ENCODE measurements around the gene CARS2. TPM values are rescaled to one million over a fixed set of nuclear protein-coding genes. Genes with fewer than 3 reads are reported as not detected.
A peak's percentile ranks its signal among the peaks of the same experiment; 100 is the strongest.

The CARS2 gene
- total RNA-seq, 1 experiment from 2014 or later, result 41.9 TPM

DNA sequence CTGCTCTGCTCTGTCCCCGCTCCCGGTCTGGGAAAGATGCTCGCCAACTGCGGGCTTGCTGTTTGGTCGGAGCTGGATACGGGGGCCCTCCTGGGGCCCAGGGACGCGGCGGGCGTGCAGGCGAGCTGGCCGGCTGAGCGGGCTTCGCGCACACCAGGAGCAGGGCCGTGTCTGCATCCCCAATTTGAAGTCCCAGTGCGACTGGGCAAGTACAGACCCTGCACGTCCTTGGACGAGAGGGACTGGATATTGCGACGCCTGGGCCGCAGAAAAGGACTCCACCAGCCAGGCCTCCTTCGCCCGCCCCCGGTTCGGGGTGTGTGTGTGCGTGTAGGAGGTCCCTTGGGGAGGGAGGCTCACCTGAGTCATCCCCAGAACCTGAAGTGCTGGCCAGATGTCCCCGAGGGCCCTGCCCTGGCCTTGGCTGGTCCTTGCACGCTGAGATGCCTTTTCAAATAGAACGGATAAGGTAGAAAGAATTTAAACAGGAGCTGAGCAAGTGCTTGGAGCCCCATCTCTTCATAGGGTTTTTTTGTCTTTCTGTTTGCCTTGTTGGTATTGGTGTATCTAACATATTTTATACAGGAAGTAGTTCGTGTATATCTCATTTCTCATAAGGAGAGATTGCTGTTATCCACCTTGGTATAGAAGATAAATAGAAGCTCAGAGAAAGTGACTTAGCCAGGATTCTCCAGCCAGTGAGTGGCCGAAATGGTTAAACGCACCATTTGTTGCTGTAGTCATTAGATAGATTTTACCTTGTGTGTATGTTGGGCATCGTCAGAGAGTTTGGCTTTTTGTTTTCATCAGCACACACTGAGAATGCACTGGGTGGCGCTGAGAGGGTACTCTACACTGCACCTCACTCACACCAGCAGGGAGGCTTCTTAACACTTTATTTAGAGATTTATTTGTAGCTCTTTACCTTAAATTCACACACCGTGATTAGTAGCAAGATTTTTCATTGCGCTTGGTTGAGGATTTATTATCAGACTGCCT, 89.5 kb downstream of the CARS2 start:
- Histone ChIP-seq H3T11ph (ENCODE audit: low read length) (no peak overlapping the region), H3K4ac (ENCODE audit: low read depth, low read length) (no peak overlapping the region), H3K18ac (ENCODE audit: insufficient read length, low read depth, low read length) (no peak overlapping the region), H2BK12ac (ENCODE audit: insufficient read length, low read depth, low read length) (no peak overlapping the region), H2AK5ac (ENCODE audit: insufficient read length, low read length) (no peak overlapping the region), H3K27me3 (ENCODE audit: insufficient read depth, low read length) (no peaks in the 10 kb centered on the region), H3K4me1 (ENCODE audit: insufficient read depth, low read length) (no peaks in the 10 kb centered on the region), H3K23ac (ENCODE audit: insufficient read length, low read depth, low read length) (no peak overlapping the region), H2AFZ (ENCODE audit: low read length) (no peak overlapping the region), H2BK5ac (ENCODE audit: insufficient read length, low read length) (no peak overlapping the region), H3K9ac (ENCODE audit: extremely low read depth, insufficient read length, low read length) (peak overlapping the region; percentile 56), H4K8ac (replicated peaks; ENCODE audit: insufficient read length, low read depth, low read length) (no peak overlapping the region), H3K27ac (ENCODE audit: insufficient read length, low read depth, low read length) (no peak overlapping the region), H3K23me2 (ENCODE audit: insufficient read length, low read depth, low read length, poor library complexity, severe bottlenecking) (peaks cover 6% of the 10 kb centered on the region), H3K9me3 (ENCODE audit: control insufficient read depth, low read depth, low read length) (no peaks in the 10 kb centered on the region), H3K14ac (ENCODE audit: insufficient read depth, low read length) (peak overlapping the region; percentile 27; the same call in 1 of the 2 replicates), H3K56ac (ENCODE audit: insufficient read length, low read depth, low read length) (no peak overlapping the region), H4K5ac (ENCODE audit: insufficient read length, low read depth, low read length) (no peak overlapping the region), H4K91ac (ENCODE audit: insufficient read length, low read depth, low read length) (no peak overlapping the region), H2BK120ac (ENCODE audit: low read depth, low read length, poor library complexity, severe bottlenecking) (no peak overlapping the region), H2BK20ac (ENCODE audit: low read depth, low read length, poor library complexity, severe bottlenecking) (no peak overlapping the region), H4K20me1 (ENCODE audit: control insufficient read depth, insufficient read depth, insufficient read length) (peaks cover 2% of the 10 kb centered on the region), H3K79me1 (ENCODE audit: insufficient read depth, low read depth, low read length, poor library complexity, severe bottlenecking) (no peaks in the 10 kb centered on the region), H3K4me2 (ENCODE audit: insufficient read depth, insufficient read length, low read length) (peak overlapping the region; percentile 58), H3K79me2 (ENCODE audit: insufficient read depth, low read length) (peaks cover 25% of the 10 kb centered on the region; the same call in 1 of the 2 replicates), H2BK15ac (ENCODE audit: low read depth, low read length) (no peak overlapping the region)
- no peak for DNase-seq
- Mint-ChIP-seq H3K27me3 (ENCODE audit: low read depth) (peaks cover 36% of the 10 kb centered on the region), H3K4me3 (peak overlapping the region; percentile 86 to 91), H3K4me1 (peaks cover 29 to 34% of the 10 kb centered on the region in 2 experiments), H3K27ac (peak overlapping the region in 1 of 3 experiments; percentile 80; a peak in 1 of 7 replicates), H3K36me3 (ENCODE audit: insufficient read depth in 1 of 3, low read depth in 3 of 3) (peaks cover 0 to 2% (median 2%) of the 10 kb centered on the region in 3 experiments; a peak in 3 of 7 replicates), H3K9me3 (peaks cover 7 to 12% of the 10 kb centered on the region in 2 experiments; a peak in 3 of 5 replicates)
- TF ChIP-seq, protein P1, sequence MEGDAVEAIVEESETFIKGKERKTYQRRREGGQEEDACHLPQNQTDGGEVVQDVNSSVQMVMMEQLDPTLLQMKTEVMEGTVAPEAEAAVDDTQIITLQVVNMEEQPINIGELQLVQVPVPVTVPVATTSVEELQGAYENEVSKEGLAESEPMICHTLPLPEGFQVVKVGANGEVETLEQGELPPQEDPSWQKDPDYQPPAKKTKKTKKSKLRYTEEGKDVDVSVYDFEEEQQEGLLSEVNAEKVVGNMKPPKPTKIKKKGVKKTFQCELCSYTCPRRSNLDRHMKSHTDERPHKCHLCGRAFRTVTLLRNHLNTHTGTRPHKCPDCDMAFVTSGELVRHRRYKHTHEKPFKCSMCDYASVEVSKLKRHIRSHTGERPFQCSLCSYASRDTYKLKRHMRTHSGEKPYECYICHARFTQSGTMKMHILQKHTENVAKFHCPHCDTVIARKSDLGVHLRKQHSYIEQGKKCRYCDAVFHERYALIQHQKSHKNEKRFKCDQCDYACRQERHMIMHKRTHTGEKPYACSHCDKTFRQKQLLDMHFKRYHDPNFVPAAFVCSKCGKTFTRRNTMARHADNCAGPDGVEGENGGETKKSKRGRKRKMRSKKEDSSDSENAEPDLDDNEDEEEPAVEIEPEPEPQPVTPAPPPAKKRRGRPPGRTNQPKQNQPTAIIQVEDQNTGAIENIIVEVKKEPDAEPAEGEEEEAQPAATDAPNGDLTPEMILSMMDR (conservative IDR thresholded peaks at IDR 0.05), result peak; percentile 27; the same call in 2 of the 3 replicates
- WGBS (ENCODE audit: extremely low coverage, insufficient read length, low lambda C conversion rate), result no CpG with 5 or more reads among the region's 37 CpGs
